Esophagus squamous epithelium (tissue), 5 donors: Measurements from ENCODE around the gene GRIK2. TPM values are rescaled to one million over a fixed set of nuclear protein-coding genes. Genes with fewer than 3 reads are reported as not detected.

Source experiments
- DNase-seq: peaks from one replicate; lab custom pipeline; 2025; lab: John Stamatoyannopoulos, UW
- H3K27ac ChIP-seq, 4 donors: fragments of 200-600 bp; sonication (generic); one replicate each; pipeline ENCODE4 v1.5.1; 2016 to 2019; ENCODE audit warnings: mild to moderate bottlenecking in 1 of 4
- H3K27me3 ChIP-seq, 4 donors: fragments of 200-600 bp; sonication (generic); 1 replicate in 3 of 4; 2 replicates in 1 of 4; pipeline versions ENCODE4 v1.5.1 to v1.6.0; 2017 to 2021; ENCODE audit warnings: antibody characterized with exemption in 1 of 4
- H3K36me3 ChIP-seq, 3 donors: fragments of 200-600 bp; sonication (generic); one replicate each; pipeline ENCODE4 v1.5.1; 2016 to 2019
- H3K4me1 ChIP-seq, 3 donors: fragments of 200-600 bp; sonication (generic); one replicate each; pipeline ENCODE4 v1.5.1; 2017 to 2019
- H3K4me3 ChIP-seq, 4 donors: fragments of 200-600 bp; sonication (generic); 1 replicate in 3 of 4; 2 replicates in 1 of 4; pipeline ENCODE4 v1.5.1; 2016 to 2019; ENCODE audit warnings: mild to moderate bottlenecking in 2 of 4, moderate library complexity in 1 of 4
- H3K9me3 ChIP-seq, 3 donors: fragments of 200-600 bp; sonication (generic); one replicate each; pipeline ENCODE4 v1.5.1; 2016 to 2019
- POLR2A ChIP-seq, 4 donors: fragments of 450-650 bp; IDR thresholded peaks; one replicate each; pipeline ENCODE4 v1.6.1; 2017; ENCODE audit warnings: antibody characterized with exemption in 4 of 4, mild to moderate bottlenecking in 4 of 4, moderate library complexity in 3 of 4
- WGBS, 2 donors: methylation state at CpG; one replicate each; pipeline ENCODE4 v1.1.5; 2018; 5-methylcytosine and 5-hydroxymethylcytosine counted together
- intact Hi-C: fragments of 100-400 bp; cut with DNase I; formaldehyde crosslinking; loops from one replicate; pipeline ENCODE4 v1.15.0; 2022
- total RNA-seq, 4 donors: library from RNA; depleted of rRNA; stranded (reverse); fragments of >200 nt; gene quantifications; one replicate each; pipeline ENCODE4 v1.1.0, GENCODE V29; 2016
- TF ChIP-seq, protein P1 (sequence below), 6 experiments: fragments of 450-650 bp in 4 of 6; fragments of 200-600 bp in 2 of 6; sonication (generic) in 2 of 6; IDR thresholded peaks; one replicate each; pipeline ENCODE4 v1.5.1; 2016 to 2019; ENCODE audit warnings: antibody characterized with exemption in 6 of 6, mild to moderate bottlenecking in 4 of 6, moderate library complexity in 4 of 6
- donor health status: DM: yes; HTN: yes; CAD: no.

The GRIK2 gene
- total RNA-seq, 4 donors from 2014 or later, result 0.19 TPM; not detected in 3

DNA sequence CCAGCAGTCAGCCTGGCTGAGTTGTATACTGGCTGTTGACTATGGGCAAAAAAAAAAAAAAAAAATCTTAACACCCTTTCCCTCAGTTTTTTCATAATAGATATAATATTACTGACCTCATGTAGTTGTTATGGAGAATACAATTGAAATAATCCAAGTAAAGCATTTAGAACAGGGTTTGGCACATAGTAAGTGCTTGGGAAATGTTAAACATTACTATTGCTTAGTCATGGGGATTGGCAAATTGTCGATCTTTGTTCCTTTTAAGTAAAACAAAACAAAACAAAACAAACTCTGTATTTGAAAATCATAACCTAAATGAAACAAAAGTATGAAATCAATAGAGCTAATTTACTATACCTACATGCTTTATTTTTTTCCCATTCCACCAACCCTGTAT, 458.4 kb downstream of the GRIK2 start:
- 23 to 30% methylated on average over 1 of the region's 1 CpG for WGBS, 2 donors
- H3K4me1 ChIP-seq, result no peaks in the 10 kb centered on the region
- H3K27me3 ChIP-seq, result no peaks in the 10 kb centered on the region
- TF ChIP-seq, protein P1, sequence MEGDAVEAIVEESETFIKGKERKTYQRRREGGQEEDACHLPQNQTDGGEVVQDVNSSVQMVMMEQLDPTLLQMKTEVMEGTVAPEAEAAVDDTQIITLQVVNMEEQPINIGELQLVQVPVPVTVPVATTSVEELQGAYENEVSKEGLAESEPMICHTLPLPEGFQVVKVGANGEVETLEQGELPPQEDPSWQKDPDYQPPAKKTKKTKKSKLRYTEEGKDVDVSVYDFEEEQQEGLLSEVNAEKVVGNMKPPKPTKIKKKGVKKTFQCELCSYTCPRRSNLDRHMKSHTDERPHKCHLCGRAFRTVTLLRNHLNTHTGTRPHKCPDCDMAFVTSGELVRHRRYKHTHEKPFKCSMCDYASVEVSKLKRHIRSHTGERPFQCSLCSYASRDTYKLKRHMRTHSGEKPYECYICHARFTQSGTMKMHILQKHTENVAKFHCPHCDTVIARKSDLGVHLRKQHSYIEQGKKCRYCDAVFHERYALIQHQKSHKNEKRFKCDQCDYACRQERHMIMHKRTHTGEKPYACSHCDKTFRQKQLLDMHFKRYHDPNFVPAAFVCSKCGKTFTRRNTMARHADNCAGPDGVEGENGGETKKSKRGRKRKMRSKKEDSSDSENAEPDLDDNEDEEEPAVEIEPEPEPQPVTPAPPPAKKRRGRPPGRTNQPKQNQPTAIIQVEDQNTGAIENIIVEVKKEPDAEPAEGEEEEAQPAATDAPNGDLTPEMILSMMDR (IDR thresholded peaks at IDR 0.05), result no peak
- TF ChIP-seq POLR2A (IDR thresholded peaks at IDR 0.05), result no peak
- no peaks in the 10 kb centered on the region for H3K36me3 ChIP-seq
- intact Hi-C loops, result no loop called here
- no peak overlapping the region for H3K27ac ChIP-seq
- no peak for DNase-seq
- no peak overlapping the region for H3K4me3 ChIP-seq
- H3K9me3 ChIP-seq, result no peaks in the 10 kb centered on the region

DNA sequence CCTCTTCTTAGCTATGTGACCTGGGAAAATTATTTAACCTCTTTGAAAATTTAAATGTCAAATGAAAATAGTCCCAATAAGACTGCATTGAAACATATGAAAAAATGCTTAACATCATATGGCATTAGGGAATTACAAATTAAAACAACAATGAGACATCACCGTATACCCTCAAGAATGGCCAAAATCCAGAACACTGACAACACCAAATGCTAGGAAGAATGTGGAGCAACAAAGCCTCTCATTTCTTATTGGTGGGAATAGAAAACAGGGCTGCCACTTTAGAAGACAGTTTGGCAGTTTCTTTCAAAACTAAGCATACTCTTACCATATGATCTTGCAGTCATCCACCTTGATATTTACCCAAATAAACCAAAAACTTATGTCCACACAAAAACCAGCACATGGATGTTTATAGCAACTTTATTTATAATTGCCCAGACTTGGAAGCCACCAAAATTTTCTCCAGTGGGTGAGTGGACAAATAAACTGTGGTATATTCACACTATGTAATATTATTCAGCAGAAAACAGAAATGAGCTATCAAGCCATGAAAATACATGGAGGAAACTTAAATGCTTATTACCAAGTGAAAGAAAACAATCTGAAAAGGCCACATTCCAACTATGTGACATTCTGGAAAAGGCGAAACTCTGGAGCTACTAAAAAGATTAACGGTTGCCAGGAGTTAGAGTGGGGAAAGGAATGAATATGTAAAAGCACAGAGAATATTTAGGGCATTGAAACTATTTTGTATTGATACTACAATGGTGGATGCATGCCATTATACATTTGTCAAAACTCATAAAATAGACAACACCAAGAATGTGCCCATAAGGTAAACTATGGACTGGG, 459.9 kb downstream of the GRIK2 start:
- WGBS, 2 donors, result 55 to 75% methylated on average over 3 of the region's 3 CpGs
- H3K27me3 ChIP-seq, result no peaks in the 10 kb centered on the region
- intact Hi-C loops, result no loop called here
- no peak for DNase-seq
- H3K27ac ChIP-seq, result no peak overlapping the region
- no peaks in the 10 kb centered on the region for H3K4me1 ChIP-seq
- no peak overlapping the region for H3K4me3 ChIP-seq
- H3K9me3 ChIP-seq, result no peaks in the 10 kb centered on the region
- no peak for TF ChIP-seq POLR2A (IDR thresholded peaks at IDR 0.05)
- TF ChIP-seq, protein P1 (IDR thresholded peaks at IDR 0.05), result no peak
- H3K36me3 ChIP-seq, result no peaks in the 10 kb centered on the region

DNA sequence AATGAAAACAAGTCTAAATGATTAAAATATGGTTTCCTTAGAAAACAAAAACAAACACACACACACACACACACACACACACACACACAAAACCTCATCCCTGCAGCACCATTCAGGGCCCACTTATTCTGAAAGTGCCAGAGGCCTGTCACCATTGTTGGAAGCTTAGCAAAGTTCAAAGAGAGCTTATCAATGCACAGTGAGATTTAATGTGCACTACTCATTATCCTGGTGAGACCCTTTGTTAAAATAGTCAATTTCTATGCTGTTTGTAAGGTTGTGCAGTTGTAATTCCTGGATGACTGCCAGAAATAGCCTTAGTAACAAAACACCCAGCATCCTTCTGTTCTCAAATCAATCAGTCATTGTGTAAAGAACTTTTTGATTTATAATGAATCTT, 482.9 kb downstream of the GRIK2 start:
- Histone ChIP-seq H3K4me3 (no peak overlapping the region), H3K27ac (no peak overlapping the region), H3K27me3 (no peaks in the 10 kb centered on the region), H3K36me3 (no peaks in the 10 kb centered on the region), H3K4me1 (no peaks in the 10 kb centered on the region), H3K9me3 (no peaks in the 10 kb centered on the region)
- TF ChIP-seq, protein P1 (IDR thresholded peaks at IDR 0.05), result no peak
- TF ChIP-seq POLR2A (IDR thresholded peaks at IDR 0.05), result no peak
- DNase-seq, result no peak
- intact Hi-C loops, result no loop called here

DNA sequence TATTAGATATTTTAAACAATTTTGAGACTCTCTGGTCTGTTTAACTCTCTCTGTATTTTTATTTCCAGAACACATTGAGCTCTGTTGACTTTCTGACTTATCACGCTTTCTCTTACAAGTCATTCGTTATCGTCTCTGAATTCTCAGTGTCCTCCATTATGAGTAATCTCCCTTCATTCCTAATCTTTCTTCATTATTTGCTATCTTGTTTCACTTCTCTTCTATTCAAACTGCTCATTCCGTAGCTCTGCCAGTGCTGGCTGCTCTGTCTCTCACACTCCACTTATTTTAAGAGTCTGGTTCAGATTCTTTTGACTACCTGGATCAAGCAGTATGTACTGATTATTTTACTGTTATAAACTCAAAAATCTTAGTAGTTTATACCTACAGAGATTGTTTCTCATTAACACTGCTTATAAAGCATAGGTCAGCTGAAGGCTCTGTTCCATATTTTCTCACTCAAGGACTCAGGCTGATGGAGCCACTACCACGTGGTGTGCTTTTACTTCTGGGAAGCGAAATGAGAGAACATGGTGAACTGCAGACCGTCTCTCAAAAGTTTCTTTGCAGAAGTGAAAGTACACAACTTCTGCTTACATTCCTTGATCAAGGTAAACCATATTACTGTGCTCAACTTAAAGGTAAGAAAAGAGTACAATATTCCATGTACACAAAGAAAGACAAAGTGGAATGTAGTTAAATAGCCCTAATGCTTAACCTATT, 485.2 kb downstream of the GRIK2 start:
- intact Hi-C loops, result no loop called here
- DNase-seq, result no peak
- 66 to 67% methylated on average over 7 of the region's 7 CpGs for WGBS, 2 donors

More for the DNA sequence above, 485.2 kb downstream of the GRIK2 start:
- no peak for TF ChIP-seq POLR2A (IDR thresholded peaks at IDR 0.05)
- TF ChIP-seq, protein P1 (IDR thresholded peaks at IDR 0.05), result no peak
- Histone ChIP-seq H3K27ac (no peak overlapping the region), H3K27me3 (no peaks in the 10 kb centered on the region), H3K9me3 (no peaks in the 10 kb centered on the region), H3K4me1 (no peaks in the 10 kb centered on the region), H3K4me3 (no peak overlapping the region), H3K36me3 (no peaks in the 10 kb centered on the region)
